GM12878 (cell line): ENCODE results near the gene DGKB. TPM values are rescaled to one million over a fixed set of nuclear protein-coding genes. Genes with fewer than 3 reads are reported as not detected.

Experiments used
- ATAC-seq: fragments of 200-7000 bp; cut with Tn5 transposase; 3 replicates; pipeline ENCODE4 v1.9.1; 2020; ENCODE audit warnings: mild to moderate bottlenecking, moderate library complexity
- BruUV-seq: library from RNA; stranded (reverse); fragments of 400-500 nt; replicated peaks from 2 replicates; lab custom pipeline; 2021; lab: Mats Ljungman, UMichigan
- CTCF ChIA-PET: fragments of 300-600 bp; sonication (Branson Sonifier 250); formaldehyde crosslinking; extraction: SDS; loops from one replicate; lab custom pipeline; 2021; ENCODE audit warnings: inconsistent platforms; lab: Yijun Ruan, JAX
- POLR2A ChIA-PET: fragments of 350-600 bp; formaldehyde crosslinking; extraction: SDS; loops from one replicate; lab custom pipeline; 2021; ENCODE audit warnings: inconsistent platforms; lab: Charles Lee
- RAD21 ChIA-PET: fragments of 300-600 bp; sonication (Branson Sonifier 250); formaldehyde crosslinking; loops from one replicate; lab custom pipeline; 2023; ENCODE audit warnings: antibody characterized with exemption; ENCODE audit not compliant: unreplicated experiment; lab: Charles Lee
- SMC1A ChIA-PET: fragments of 300-600 bp; sonication (Branson Sonifier 250); formaldehyde crosslinking; loops from one replicate; lab custom pipeline; 2023; ENCODE audit not compliant: unreplicated experiment, uncharacterized antibody; lab: Charles Lee
- DNase-seq: peaks from one replicate; pipeline ENCODE4 v3.0.0-alpha.2; 2011; ENCODE audit warnings: low read depth, low spot score
- FAIRE-seq: peaks from 3 replicates; lab custom pipeline; 2011; peaks lifted over from hg19 to GRCh38; lab: Jason Lieb, UNC
- H2AFZ ChIP-seq: 2 replicates; pipeline ENCODE4 v1.6.0; 2011; ENCODE audit warnings: low read depth, low read length, control low read depth; ENCODE audit not compliant: control insufficient read depth
- H3K27ac ChIP-seq: 2 replicates; pipeline ENCODE4 v1.5.1; 2011; ENCODE audit warnings: control low read depth; ENCODE audit not compliant: control insufficient read depth, insufficient read depth
- H3K27me3 ChIP-seq, 2 experiments: replicated peaks in 1 of 2; 2 replicates each; pipeline versions ENCODE4 v1.6.0 to v1.6.1; 2011; ENCODE audit warnings: low read length in 1 of 2; ENCODE audit not compliant: control insufficient read depth in 2 of 2, insufficient read depth in 2 of 2
- H3K36me3 ChIP-seq, 2 experiments: 2 replicates each; pipeline ENCODE4 v1.5.1; 2011; ENCODE audit warnings: low read length in 1 of 2; ENCODE audit not compliant: control insufficient read depth in 2 of 2, insufficient read depth in 2 of 2
- H3K4me1 ChIP-seq: 2 replicates; pipeline ENCODE4 v1.6.1; 2011; ENCODE audit warnings: mild to moderate bottlenecking, low read length, moderate library complexity, mixed read lengths; ENCODE audit not compliant: control insufficient read depth, insufficient read depth
- H3K4me2 ChIP-seq: 2 replicates; pipeline ENCODE4 v1.6.0; 2011; ENCODE audit warnings: control low read depth; ENCODE audit not compliant: control insufficient read depth, insufficient read depth
- H3K4me3 ChIP-seq: fragments of 200-600 bp; sonication (generic); 2 replicates; pipeline ENCODE4 v1.5.1; 2016
- H3K79me2 ChIP-seq: 2 replicates; pipeline ENCODE4 v1.6.0; 2011; ENCODE audit warnings: low read length; ENCODE audit not compliant: control insufficient read depth, insufficient read depth
- H3K9ac ChIP-seq: 2 replicates; pipeline ENCODE4 v1.8.0; 2011; ENCODE audit warnings: low read length, control low read depth, mixed read lengths; ENCODE audit not compliant: control insufficient read depth, insufficient read depth
- H3K9me3 ChIP-seq: replicated peaks from 3 replicates; pipeline ENCODE4 v1.5.1; 2011; ENCODE audit warnings: mild to moderate bottlenecking, low read length; ENCODE audit not compliant: control insufficient read depth, insufficient read depth
- H4K20me1 ChIP-seq: 2 replicates; pipeline ENCODE4 v1.6.0; 2011; ENCODE audit not compliant: control insufficient read depth, insufficient read depth
- BACH1 ChIP-seq: fragments of 450-650 bp; IDR thresholded peaks from 2 replicates; pipeline ENCODE4 v1.6.1; 2017; ENCODE audit warnings: mild to moderate bottlenecking, borderline replicate concordance
- ETV6 ChIP-seq, 2 experiments: fragments of 450-650 bp in 1 of 2; IDR thresholded peaks in 1 of 2; conservative IDR thresholded peaks in 1 of 2; 2 replicates each; pipeline ENCODE4 v1.6.1; 2014; ENCODE audit warnings: antibody characterized with exemption in 1 of 2, borderline replicate concordance in 1 of 2, low read depth in 1 of 2, mild to moderate bottlenecking in 1 of 2, moderate library complexity in 1 of 2
- LARP7 ChIP-seq: fragments of 450-650 bp; IDR thresholded peaks from 2 replicates; pipeline ENCODE4 v1.6.1; 2017; ENCODE audit warnings: mild to moderate bottlenecking
- POLR2A ChIP-seq: IDR thresholded peaks from 2 replicates; pipeline ENCODE4 v1.6.1; 2011; ENCODE audit warnings: low read depth, mild to moderate bottlenecking, low read length
- RB1 ChIP-seq: fragments of 450-650 bp; formaldehyde crosslinking; IDR thresholded peaks from 2 replicates; pipeline ENCODE4 v1.6.1; 2017; ENCODE audit warnings: mild to moderate bottlenecking, borderline replicate concordance
- SIX5 ChIP-seq: IDR thresholded peaks from 2 replicates; pipeline ENCODE4 v1.6.1; 2011; ENCODE audit warnings: mild to moderate bottlenecking, low read depth, low read length, moderate library complexity; ENCODE audit not compliant: severe bottlenecking
- SMC3 ChIP-seq: IDR thresholded peaks from 2 replicates; pipeline ENCODE4 v1.6.1; 2011; ENCODE audit warnings: low read length, improper control_type of control experiment, borderline replicate concordance
- SRF ChIP-seq, 2 experiments: IDR thresholded peaks; 2 replicates each; pipeline ENCODE4 v1.6.1; 2011; ENCODE audit warnings: low read depth in 2 of 2, low read length in 2 of 2, mild to moderate bottlenecking in 1 of 2, moderate library complexity in 1 of 2
- ZNF274 ChIP-seq: IDR thresholded peaks from one replicate; pipeline ENCODE4 v1.8.0; 2011; ENCODE audit not compliant: insufficient read length, insufficient read depth
- WGBS: methylation state at CpG from one replicate; pipeline ENCODE4 v1.1.6; 2016; ENCODE audit warnings: low lambda C conversion rate; ENCODE audit not compliant: insufficient replicate concordance, insufficient coverage; ENCODE audit errors: missing lambda C conversion rate; 5-methylcytosine and 5-hydroxymethylcytosine counted together
- in situ Hi-C: fragments of 300-500 bp; cut with MboI; formaldehyde crosslinking; loops from 9 replicates; pipeline ENCODE4 v1.14.3; 2018; ENCODE audit warnings: mixed read lengths
- intact Hi-C: fragments of 100-400 bp; cut with micrococcal nuclease; formaldehyde crosslinking; loops from one replicate; pipeline ENCODE4 v1.14.2; 2022; ENCODE audit not compliant: unreplicated experiment
- polyA plus RNA-seq, 11 experiments: library from polyadenylated mRNA; depleted of rRNA in 4 of 11; unstranded in 6 of 11; stranded (reverse) in 5 of 11; fragments of >200 nt; fragmentation: Nextera tagmentation in 4 of 11; fragmentation: Illumina TruSeq in 1 of 11; extraction: Ambion mirVana in 4 of 11; extraction: Trizol in 1 of 11; gene quantifications; 1 replicate in 1 of 11; 2 replicates in 10 of 11; pipeline versions ENCODE4 v1.2.1 to v1.2.3, GENCODE V29; 2011 to 2016; ENCODE audit warnings: inconsistent platforms in 2 of 11, missing spikeins in 2 of 11, low read depth in 1 of 11
- total RNA-seq, 4 experiments: library from RNA; depleted of rRNA in 3 of 4; stranded (reverse); fragments of >200 nt in 3 of 4; fragmentation: Illumina TruSeq in 1 of 4; extraction: Trizol in 1 of 4; gene quantifications; 2 replicates each; pipeline versions ENCODE4 v1.2.1 to v1.2.3, GENCODE V29; 2013 to 2021
- TF ChIP-seq, protein P1 (sequence below): fragments of 450-650 bp; IDR thresholded peaks from 2 replicates; pipeline ENCODE4 v1.6.1; 2018; ENCODE audit warnings: borderline replicate concordance, mild to moderate bottlenecking; ENCODE audit not compliant: partially characterized antibody

Gene DGKB
- total and polyA plus RNA-seq, 10 of the 15 experiments (the other 5 are each of a cell fraction or from before 2014, with no cell fraction given) = 0.02 to 0.10 (median 0.04) TPM; not detected in 6

DNA sequence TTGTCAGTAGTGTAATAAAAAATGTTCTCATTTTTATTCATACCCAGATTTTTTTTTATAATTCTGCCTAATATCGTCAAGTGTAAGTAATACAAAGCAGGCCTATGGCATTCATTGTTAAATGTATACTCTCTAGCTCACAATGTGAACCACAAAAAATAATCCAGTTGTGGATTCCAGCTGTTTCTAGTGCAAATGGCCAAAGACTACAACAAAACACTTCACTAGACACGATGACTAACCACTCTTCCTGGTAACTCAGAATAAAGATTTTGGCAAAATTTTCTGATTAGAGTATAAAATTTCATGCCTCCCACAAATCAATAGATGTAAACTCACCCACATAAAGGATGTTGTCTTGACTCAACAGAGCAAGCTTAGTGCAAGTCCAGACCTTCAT, 396.6 kb downstream of the DGKB start:
- no peaks in the 10 kb centered on the region for H3K36me3 ChIP-seq
- ATAC-seq = no peak
- in situ Hi-C loops (no loop called here), intact Hi-C loops (no loop called here)
- H3K4me3 ChIP-seq = no peak overlapping the region
- no peaks in the 10 kb centered on the region for H4K20me1 ChIP-seq
- no peaks in the 10 kb centered on the region for H3K4me1 ChIP-seq
- H3K9me3 ChIP-seq = no peaks in the 10 kb centered on the region
- ChIA-PET RAD21 (no interaction called here), POLR2A (no interaction called here), CTCF (interaction anchor here (0.7 kb wide), 1 partner anchor 70 kb away, joined by 4 read pairs; no protein-coding TSS in a partner anchor), SMC1A (no interaction called here)
- no peaks in the 10 kb centered on the region for H3K27me3 ChIP-seq
- H3K27ac ChIP-seq = no peak overlapping the region
- no peak for FAIRE-seq
- no peaks in the 10 kb centered on the region for H3K79me2 ChIP-seq
- WGBS = 9% methylated on average over 2 of the region's 2 CpGs
- H2AFZ ChIP-seq = no peak overlapping the region
- no peak for TF ChIP-seq SMC3
- no peak for TF ChIP-seq BACH1
- no peak for TF ChIP-seq SRF (IDR thresholded peaks at IDR 0.05; ENCODE audit: low read depth in 2 of 2, low read length in 2 of 2)
- no peak overlapping the region for H3K4me2 ChIP-seq
- no TSS peak for BruUV-seq
- no peak overlapping the region for H3K9ac ChIP-seq
- no peak for DNase-seq

DNA sequence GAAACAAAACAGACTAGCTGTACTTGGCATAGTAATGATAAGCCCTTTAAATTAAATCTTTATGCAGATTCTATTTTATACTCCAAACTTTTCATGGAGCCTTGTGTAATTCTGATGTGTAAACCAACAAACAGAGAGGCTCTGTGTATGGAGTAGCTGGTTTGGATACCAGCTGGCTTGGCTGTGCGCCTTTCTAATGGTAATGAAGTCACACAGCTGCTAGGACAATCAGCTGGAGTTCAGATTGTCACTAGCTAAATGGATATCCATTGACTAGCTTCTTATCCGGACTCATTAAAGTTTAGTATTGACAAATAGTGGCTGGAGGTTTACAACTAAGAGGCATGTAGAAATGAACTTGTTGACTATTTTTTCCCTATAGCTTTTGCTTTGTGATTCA, 398.4 kb downstream of the DGKB start:
- ATAC-seq = no peak
- ChIA-PET SMC1A (no interaction called here), RAD21 (no interaction called here)
- no peak overlapping the region for H3K9ac ChIP-seq
- no peak overlapping the region for H3K4me2 ChIP-seq
- no peaks in the 10 kb centered on the region for H3K27me3 ChIP-seq
- no peaks in the 10 kb centered on the region for H4K20me1 ChIP-seq
- H3K4me1 ChIP-seq = no peaks in the 10 kb centered on the region
- TF ChIP-seq LARP7 (no peak), POLR2A (no peak), ETV6 (conservative IDR thresholded peaks at IDR 0.05 in 1 of 2, IDR thresholded peaks at IDR 0.05 in 1 of 2; ENCODE audit: borderline replicate concordance in 1 of 2, low read depth in 1 of 2) (no peak), RB1 (no peak), ZNF274 (no peak), SIX5 (no peak)
- TF ChIP-seq, protein P1, sequence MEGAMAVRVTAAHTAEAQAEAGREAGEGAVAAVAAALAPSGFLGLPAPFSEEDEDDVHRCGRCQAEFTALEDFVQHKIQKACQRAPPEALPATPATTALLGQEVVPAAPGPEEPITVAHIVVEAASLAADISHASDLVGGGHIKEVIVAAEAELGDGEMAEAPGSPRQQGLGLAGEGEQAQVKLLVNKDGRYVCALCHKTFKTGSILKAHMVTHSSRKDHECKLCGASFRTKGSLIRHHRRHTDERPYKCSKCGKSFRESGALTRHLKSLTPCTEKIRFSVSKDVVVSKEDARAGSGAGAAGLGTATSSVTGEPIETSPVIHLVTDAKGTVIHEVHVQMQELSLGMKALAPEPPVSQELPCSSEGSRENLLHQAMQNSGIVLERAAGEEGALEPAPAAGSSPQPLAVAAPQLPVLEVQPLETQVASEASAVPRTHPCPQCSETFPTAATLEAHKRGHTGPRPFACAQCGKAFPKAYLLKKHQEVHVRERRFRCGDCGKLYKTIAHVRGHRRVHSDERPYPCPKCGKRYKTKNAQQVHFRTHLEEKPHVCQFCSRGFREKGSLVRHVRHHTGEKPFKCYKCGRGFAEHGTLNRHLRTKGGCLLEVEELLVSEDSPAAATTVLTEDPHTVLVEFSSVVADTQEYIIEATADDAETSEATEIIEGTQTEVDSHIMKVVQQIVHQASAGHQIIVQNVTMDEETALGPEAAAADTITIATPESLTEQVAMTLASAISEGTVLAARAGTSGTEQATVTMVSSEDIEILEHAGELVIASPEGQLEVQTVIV = no peak
- TF ChIP-seq, all 136 proteins: peak for 0
- CTCF ChIA-PET = no interaction called here
- H3K9me3 ChIP-seq = no peaks in the 10 kb centered on the region
- intact Hi-C loops (no loop called here), in situ Hi-C loops (no loop called here)
- H3K27ac ChIP-seq = no peak overlapping the region
- DNase-seq = no peak
- H3K79me2 ChIP-seq = no peaks in the 10 kb centered on the region
- POLR2A ChIA-PET = no interaction called here
- no peak for FAIRE-seq
- no peak overlapping the region for H3K4me3 ChIP-seq
- no peaks in the 10 kb centered on the region for H3K36me3 ChIP-seq
- WGBS = 19% methylated on average over 2 of the region's 2 CpGs
- no peak overlapping the region for H2AFZ ChIP-seq
- no TSS peak for BruUV-seq
